C4-2B (cell line): ENCODE measurements around the gene MFAP2.

ENCODE experiments used
- CTCF ChIP-seq: fragments of 450-650 bp; conservative IDR thresholded peaks from 2 replicates; pipeline ENCODE4 v1.5.1; 2017; ENCODE audit warnings: mild to moderate bottlenecking
- ZFX ChIP-seq: fragments of 450-650 bp; IDR thresholded peaks from 2 replicates; pipeline ENCODE4 v1.6.1; 2017

GRCh38 chr1:16958475-16958874, 21.9 kb downstream of the MFAP2 start:
- TF ChIP-seq CTCF (no peak), ZFX (no peak)
